GM21367 (cell line): ENCODE data around the gene HIGD1C.
"Not testable (repeated sequence)": the region's sequence is repeated elsewhere in the genome, so short reads cannot be mapped to it uniquely, and the experiment has no call there.

ENCODE experiments used
- ATAC-seq: cut with Tn5 transposase; IDR thresholded peaks from one replicate; pipeline ENCODE4 v1.9.1; 2021; ENCODE audit not compliant: unreplicated experiment

Gene HIGD1C

DNA sequence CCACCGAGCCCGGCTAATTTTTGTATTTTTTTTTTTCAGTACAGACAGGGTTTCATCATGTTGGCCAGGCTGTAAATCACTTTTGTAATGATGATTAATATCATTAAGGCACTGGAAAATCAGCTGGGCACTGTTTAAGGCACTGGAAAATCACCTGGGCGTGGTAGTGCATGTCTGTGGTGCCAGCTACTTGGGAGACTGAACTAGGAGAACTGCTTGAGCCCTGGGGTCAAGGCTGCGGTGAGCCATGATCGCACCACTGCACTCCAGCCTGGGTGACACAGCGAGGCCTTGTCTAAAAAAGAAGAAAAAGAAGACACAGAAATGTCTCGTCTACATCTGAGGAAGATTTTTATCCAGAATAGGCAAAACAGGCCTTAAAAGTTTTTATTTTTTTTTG, 61.1 kb downstream of the HIGD1C start:
- no peak for ATAC-seq

GRCh38 chr12:51014467-51014866, 62.1 kb downstream of the HIGD1C start:
- not testable (repeated sequence) for ATAC-seq

DNA sequence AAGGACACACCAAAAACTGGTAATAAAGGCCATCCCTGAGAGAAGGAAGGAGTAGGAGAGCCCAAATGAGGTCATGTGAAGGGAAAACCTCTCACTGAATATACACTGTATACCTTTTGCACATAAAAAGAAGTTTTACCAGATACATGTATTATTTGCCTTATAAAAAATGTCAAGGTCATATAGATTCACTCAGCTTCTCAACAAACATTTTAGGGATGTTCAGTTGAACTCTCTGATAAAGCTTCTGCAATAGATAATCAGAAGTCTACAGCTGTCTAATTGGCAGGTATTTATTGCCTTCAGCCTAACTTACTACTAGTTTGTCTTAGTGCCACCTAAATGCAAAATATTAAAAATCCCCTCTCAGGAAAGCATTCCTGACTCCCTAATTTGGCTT, 65.1 kb downstream of the HIGD1C start:
- no peak for ATAC-seq

- ATAC-seq: no peak
These were observed 66.6 kb downstream of the HIGD1C start for GRCh38 chr12:51018956-51019355.

- no peak for ATAC-seq
These were observed 67.6 kb downstream of the HIGD1C start for GRCh38 chr12:51019927-51020326.
